Astrocyte (in vitro differentiated cells and primary cell): Measurements from ENCODE around the gene SPSB2.

ENCODE experiments used
- CTCF ChIP-seq: IDR thresholded peaks from 2 replicates; pipeline ENCODE4 v1.5.1; 2011; ENCODE audit warnings: low read depth, mild to moderate bottlenecking, inconsistent platforms, low read length, moderate library complexity; ENCODE audit not compliant: insufficient read depth
- EZH2 ChIP-seq: IDR thresholded peaks from 2 replicates; pipeline ENCODE4 v1.6.1; 2012; ENCODE audit warnings: mild to moderate bottlenecking, low read length, inconsistent platforms; ENCODE audit not compliant: insufficient read depth

GRCh38 chr12:6830999-6831398 lies 42.1 kb downstream of the SPSB2 start:
- TF ChIP-seq CTCF, result no peak
- TF ChIP-seq EZH2, result no peak
